Measurements from ENCODE around the gene UBR7. TPM values are rescaled to one million over a fixed set of nuclear protein-coding genes. Genes with fewer than 3 reads are reported as not detected.
A peak's percentile ranks its signal among the peaks of the same experiment; 100 is the strongest.
"Not testable (repeated sequence)": the region's sequence is repeated elsewhere in the genome, so short reads cannot be mapped to it uniquely, and the experiment has no call there.

Gene UBR7
- polyA plus RNA-seq, 2 donors = 7.8 to 11.7 TPM

- Histone ChIP-seq H3K9me3 (ENCODE audit: control insufficient read depth in 2 of 2, insufficient read depth in 1 of 2, low read depth in 1 of 2, low read length in 1 of 2) (no peaks in the 10 kb centered on the region), H3K4me3 (ENCODE audit: low read depth in 1 of 2, low read length in 2 of 2) (no peak overlapping the region), H3K27me3 (ENCODE audit: control insufficient read depth in 1 of 2, insufficient read depth in 2 of 2, low read length in 2 of 2) (no peaks in the 10 kb centered on the region), H3K36me3 (ENCODE audit: control insufficient read depth in 2 of 2, insufficient read depth in 2 of 2, low read length in 1 of 2) (peaks cover 4 to 16% of the 10 kb centered on the region in 2 donors), H3K4me1 (ENCODE audit: control insufficient read depth in 2 of 2, insufficient read depth in 2 of 2, low read length in 1 of 2) (no peaks in the 10 kb centered on the region), H3K27ac (ENCODE audit: low read depth in 2 of 2, low read length in 1 of 2) (no peak overlapping the region)
- WGBS, 2 donors = 50 to 55% methylated on average over 3 of the region's 3 CpGs
Measured at GRCh38 chr14:93219103-93219726, 12.2 kb downstream of the UBR7 start.

DNA sequence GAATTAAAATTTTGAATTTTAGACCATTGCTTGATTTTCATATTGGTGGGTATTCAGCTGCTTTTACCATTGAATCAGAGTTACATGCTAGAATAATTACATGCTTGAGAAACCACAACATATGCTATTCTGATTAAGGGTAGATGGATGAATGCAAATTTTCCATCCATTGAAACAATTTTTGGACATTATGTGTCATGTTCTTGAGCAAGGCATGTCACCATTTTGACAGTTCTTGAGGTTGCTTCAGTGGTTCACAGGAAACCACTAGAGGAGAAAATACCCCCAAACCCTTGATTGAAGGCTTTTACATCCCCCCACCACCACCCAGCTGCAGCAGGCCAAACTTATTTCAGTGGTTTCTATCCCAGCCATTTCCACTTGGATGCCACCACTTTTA, 13.5 kb downstream of the UBR7 start:
- no peaks in the 10 kb centered on the region for H3K9me3 ChIP-seq (ENCODE audit: control insufficient read depth in 2 of 2, insufficient read depth in 1 of 2, low read depth in 1 of 2, low read length in 1 of 2)
- no peaks in the 10 kb centered on the region for H3K27me3 ChIP-seq (ENCODE audit: control insufficient read depth in 1 of 2, insufficient read depth in 2 of 2, low read length in 2 of 2)
- H3K4me3 ChIP-seq (ENCODE audit: low read depth in 1 of 2, low read length in 2 of 2) = no peak overlapping the region
- no peaks in the 10 kb centered on the region for H3K4me1 ChIP-seq (ENCODE audit: control insufficient read depth in 2 of 2, insufficient read depth in 2 of 2, low read length in 1 of 2)
- H3K27ac ChIP-seq (ENCODE audit: low read depth in 2 of 2, low read length in 1 of 2) = no peak overlapping the region
- H3K36me3 ChIP-seq (ENCODE audit: control insufficient read depth in 2 of 2, insufficient read depth in 2 of 2, low read length in 1 of 2) = peaks cover 4 to 16% of the 10 kb centered on the region in 2 donors

DNA sequence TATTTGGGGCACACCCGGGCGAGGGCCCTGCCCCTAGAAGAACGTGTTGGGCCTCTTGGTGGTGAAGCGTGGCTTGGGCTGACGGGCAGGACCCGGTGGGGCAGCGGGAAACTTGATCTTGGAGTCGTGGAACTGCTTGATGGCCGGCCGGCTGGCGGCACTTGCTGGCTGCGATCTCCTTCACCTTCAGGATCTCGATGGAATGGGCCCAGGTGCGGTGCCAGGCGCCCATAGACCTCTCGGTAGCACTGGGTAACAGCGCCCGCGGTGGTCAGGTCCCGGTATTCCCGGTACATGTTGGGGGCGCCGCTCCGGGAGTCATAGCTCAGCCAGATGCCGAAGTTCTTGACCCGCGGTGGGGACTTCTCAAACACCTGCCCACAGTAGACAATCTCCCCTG, 16.5 kb downstream of the UBR7 start:
- no peak overlapping the region for H3K27ac ChIP-seq (ENCODE audit: low read depth in 2 of 2, low read length in 1 of 2)
- no peaks in the 10 kb centered on the region for H3K27me3 ChIP-seq (ENCODE audit: control insufficient read depth in 1 of 2, insufficient read depth in 2 of 2, low read length in 2 of 2)
- H3K9me3 ChIP-seq (ENCODE audit: control insufficient read depth in 2 of 2, insufficient read depth in 1 of 2, low read depth in 1 of 2, low read length in 1 of 2) = no peaks in the 10 kb centered on the region
- no peak overlapping the region for H3K4me3 ChIP-seq (ENCODE audit: low read depth in 1 of 2, low read length in 2 of 2)
- no peaks in the 10 kb centered on the region for H3K4me1 ChIP-seq (ENCODE audit: control insufficient read depth in 2 of 2, insufficient read depth in 2 of 2, low read length in 1 of 2)
- WGBS, 2 donors = 98% methylated on average over 27 of the region's 27 CpGs
- peaks cover 6 to 11% of the 10 kb centered on the region in 2 donors for H3K36me3 ChIP-seq (ENCODE audit: control insufficient read depth in 2 of 2, insufficient read depth in 2 of 2, low read length in 1 of 2)

DNA sequence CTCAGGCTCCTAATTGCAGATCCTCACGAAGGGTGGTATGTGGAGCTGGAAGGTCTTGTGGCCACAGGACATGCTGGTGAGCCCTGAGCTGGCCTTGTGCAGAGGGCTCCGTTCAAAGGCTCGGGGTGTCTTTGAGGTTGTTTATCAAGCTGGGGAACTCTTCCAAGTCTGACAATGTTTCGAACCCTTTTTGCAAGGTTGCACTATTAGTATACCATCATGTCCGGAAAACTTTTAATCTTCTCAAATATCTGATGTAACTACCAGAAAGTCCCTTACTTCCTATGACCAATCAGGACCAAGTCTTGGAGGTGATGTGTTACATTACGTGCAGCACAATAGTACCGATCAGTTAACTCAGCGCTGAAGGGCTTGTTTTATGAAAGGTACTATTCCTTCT, 21.5 kb downstream of the UBR7 start:
- peaks cover 5 to 7% of the 10 kb centered on the region in 2 donors for H3K36me3 ChIP-seq (ENCODE audit: control insufficient read depth in 2 of 2, insufficient read depth in 2 of 2, low read length in 1 of 2)
- peaks cover 0 to 6% of the 10 kb centered on the region in 2 donors for H3K4me1 ChIP-seq (ENCODE audit: control insufficient read depth in 2 of 2, insufficient read depth in 2 of 2, low read length in 1 of 2)
- H3K4me3 ChIP-seq (ENCODE audit: low read depth in 1 of 2, low read length in 2 of 2) = no peak overlapping the region
- H3K27me3 ChIP-seq (ENCODE audit: control insufficient read depth in 1 of 2, insufficient read depth in 2 of 2, low read length in 2 of 2) = no peaks in the 10 kb centered on the region
- WGBS, 2 donors = 93 to 97% methylated on average over 8 of the region's 8 CpGs
- H3K9me3 ChIP-seq (ENCODE audit: control insufficient read depth in 2 of 2, insufficient read depth in 1 of 2, low read depth in 1 of 2, low read length in 1 of 2) = peaks cover 0 to 4% of the 10 kb centered on the region in 2 donors
- H3K27ac ChIP-seq (ENCODE audit: low read depth in 2 of 2, low read length in 1 of 2) = no peak overlapping the region

GRCh38 chr14:93230539-93230938, 23.5 kb downstream of the UBR7 start:
- 92 to 93% methylated on average over 16 of the region's 16 CpGs for WGBS, 2 donors
- no peak overlapping the region for H3K27ac ChIP-seq (ENCODE audit: low read depth in 2 of 2, low read length in 1 of 2)
- peaks cover 5% of the 10 kb centered on the region in 2 donors for H3K36me3 ChIP-seq (ENCODE audit: control insufficient read depth in 2 of 2, insufficient read depth in 2 of 2, low read length in 1 of 2)
- H3K27me3 ChIP-seq (ENCODE audit: control insufficient read depth in 1 of 2, insufficient read depth in 2 of 2, low read length in 2 of 2) = no peaks in the 10 kb centered on the region
- H3K4me3 ChIP-seq (ENCODE audit: low read depth in 1 of 2, low read length in 2 of 2) = no peak overlapping the region
- peaks cover 0 to 6% of the 10 kb centered on the region in 2 donors for H3K4me1 ChIP-seq (ENCODE audit: control insufficient read depth in 2 of 2, insufficient read depth in 2 of 2, low read length in 1 of 2)
- H3K9me3 ChIP-seq (ENCODE audit: control insufficient read depth in 2 of 2, insufficient read depth in 1 of 2, low read depth in 1 of 2, low read length in 1 of 2) = peaks cover 0 to 4% of the 10 kb centered on the region in 2 donors

DNA sequence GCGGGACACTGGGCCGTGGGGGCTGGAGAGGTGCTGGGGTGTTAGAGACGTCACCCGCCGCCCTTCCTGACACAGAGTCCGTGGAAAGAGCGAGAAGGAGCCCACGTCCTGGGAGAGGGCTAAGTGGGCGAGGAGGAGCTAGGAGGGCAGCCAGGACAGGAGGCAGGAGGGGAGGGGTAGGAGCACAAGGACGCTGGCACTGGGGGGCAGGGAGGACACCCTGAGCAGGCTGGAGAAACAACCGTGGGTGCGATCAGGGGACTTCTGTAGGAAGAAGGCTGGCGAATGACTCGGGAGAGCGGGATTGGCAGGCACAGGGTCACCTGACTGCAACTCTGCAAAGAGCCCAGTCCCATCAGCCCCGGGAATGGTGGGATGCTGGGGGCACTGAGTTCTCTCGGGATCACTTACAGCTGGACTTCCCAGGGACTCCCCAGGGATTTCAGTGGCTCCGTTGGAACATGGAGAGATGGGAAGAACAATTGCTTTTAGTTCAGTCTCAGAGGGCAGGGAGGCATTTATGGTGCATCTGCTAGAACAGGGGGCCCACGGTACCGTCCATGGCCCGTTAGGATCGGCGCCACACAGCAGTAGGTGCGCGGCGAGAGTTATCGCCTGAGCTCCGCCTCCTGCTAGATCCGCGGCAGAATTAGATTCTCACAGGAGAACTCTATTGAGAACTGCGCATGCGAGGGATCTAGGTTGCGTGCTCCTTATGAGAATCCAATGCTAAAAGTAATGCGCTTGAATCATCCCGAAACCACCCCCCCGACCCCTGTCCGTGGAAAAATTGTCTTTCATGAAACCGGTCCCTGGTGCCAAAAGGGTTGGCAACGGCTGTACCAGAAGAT, 24.3 kb downstream of the UBR7 start:
- Histone ChIP-seq H3K36me3 (ENCODE audit: control insufficient read depth in 2 of 2, insufficient read depth in 2 of 2, low read length in 1 of 2) (peaks cover 5% of the 10 kb centered on the region in 2 donors), H3K4me1 (ENCODE audit: control insufficient read depth in 2 of 2, insufficient read depth in 2 of 2, low read length in 1 of 2) (peaks cover 0 to 6% of the 10 kb centered on the region in 2 donors), H3K9me3 (ENCODE audit: control insufficient read depth in 2 of 2, insufficient read depth in 1 of 2, low read depth in 1 of 2, low read length in 1 of 2) (peaks cover 0 to 4% of the 10 kb centered on the region in 2 donors), H3K27me3 (ENCODE audit: control insufficient read depth in 1 of 2, insufficient read depth in 2 of 2, low read length in 2 of 2) (no peaks in the 10 kb centered on the region), H3K4me3 (ENCODE audit: low read depth in 1 of 2, low read length in 2 of 2) (peak overlapping the region; percentile 8 to 22), H3K27ac (ENCODE audit: low read depth in 2 of 2, low read length in 1 of 2) (no peak overlapping the region)
- WGBS, 2 donors = 28 to 38% methylated on average over 38 to 39 of the region's 39 CpGs

DNA sequence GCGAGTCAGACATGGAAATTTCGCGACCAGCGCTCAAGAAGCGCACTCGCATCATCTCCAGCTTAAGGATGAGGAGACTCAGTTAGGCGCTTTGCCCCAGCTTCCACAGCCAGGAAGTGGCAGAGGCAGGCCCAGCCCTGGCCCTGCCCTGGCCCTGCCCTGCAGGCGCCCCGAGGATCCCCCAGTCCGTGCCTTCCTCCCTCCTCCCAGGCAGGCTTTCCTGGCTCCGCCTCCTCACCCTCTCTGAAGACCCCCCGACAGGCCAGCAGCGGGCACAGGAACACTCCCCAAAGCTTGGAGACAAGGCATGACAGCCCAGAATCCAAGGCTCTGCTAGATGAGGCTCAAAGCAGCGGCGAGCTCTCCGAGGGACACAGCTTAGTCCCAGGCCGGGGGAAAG, 25.1 kb downstream of the UBR7 start:
- WGBS, 2 donors = 61 to 69% methylated on average over 16 to 17 of the region's 17 CpGs
- H3K27me3 ChIP-seq (ENCODE audit: control insufficient read depth in 1 of 2, insufficient read depth in 2 of 2, low read length in 2 of 2) = no peaks in the 10 kb centered on the region
- H3K4me3 ChIP-seq (ENCODE audit: low read depth in 1 of 2, low read length in 2 of 2) = no peak overlapping the region
- peaks cover 0 to 4% of the 10 kb centered on the region in 2 donors for H3K9me3 ChIP-seq (ENCODE audit: control insufficient read depth in 2 of 2, insufficient read depth in 1 of 2, low read depth in 1 of 2, low read length in 1 of 2)
- H3K27ac ChIP-seq (ENCODE audit: low read depth in 2 of 2, low read length in 1 of 2) = no peak overlapping the region
- H3K36me3 ChIP-seq (ENCODE audit: control insufficient read depth in 2 of 2, insufficient read depth in 2 of 2, low read length in 1 of 2) = peaks cover 2 to 5% of the 10 kb centered on the region in 2 donors
- peaks cover 0 to 6% of the 10 kb centered on the region in 2 donors for H3K4me1 ChIP-seq (ENCODE audit: control insufficient read depth in 2 of 2, insufficient read depth in 2 of 2, low read length in 1 of 2)

DNA sequence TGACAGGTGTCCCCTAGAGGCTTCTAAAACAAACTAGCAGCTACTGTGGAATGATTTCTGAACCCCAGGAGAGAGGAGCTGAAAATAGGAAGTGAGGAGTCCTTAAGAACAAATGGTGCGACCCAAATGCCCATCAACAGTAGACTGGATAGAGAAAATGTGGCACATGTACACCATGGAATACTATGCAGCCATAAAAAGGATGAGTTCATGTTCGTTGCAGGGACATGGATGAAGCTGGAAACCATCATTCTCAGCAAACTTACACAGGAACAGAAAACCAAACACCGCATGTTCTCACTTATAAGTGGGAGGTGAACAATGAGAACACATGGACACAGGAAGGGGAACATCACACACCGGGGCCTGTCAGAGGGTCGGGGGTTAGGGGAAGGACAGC, 26.0 kb downstream of the UBR7 start:
- H3K4me1 ChIP-seq (ENCODE audit: control insufficient read depth in 2 of 2, insufficient read depth in 2 of 2, low read length in 1 of 2); H3K36me3 ChIP-seq (ENCODE audit: control insufficient read depth in 2 of 2, insufficient read depth in 2 of 2, low read length in 1 of 2); H3K27me3 ChIP-seq (ENCODE audit: control insufficient read depth in 1 of 2, insufficient read depth in 2 of 2, low read length in 2 of 2); H3K4me3 ChIP-seq (ENCODE audit: low read depth in 1 of 2, low read length in 2 of 2); H3K27ac ChIP-seq (ENCODE audit: low read depth in 2 of 2, low read length in 1 of 2); H3K9me3 ChIP-seq (ENCODE audit: control insufficient read depth in 2 of 2, insufficient read depth in 1 of 2, low read depth in 1 of 2, low read length in 1 of 2): not testable (repeated sequence)
- 93 to 94% methylated on average over 5 of the region's 5 CpGs for WGBS, 2 donors

- Histone ChIP-seq H3K27me3 (ENCODE audit: control insufficient read depth in 1 of 2, insufficient read depth in 2 of 2, low read length in 2 of 2) (no peaks in the 10 kb centered on the region), H3K4me1 (ENCODE audit: control insufficient read depth in 2 of 2, insufficient read depth in 2 of 2, low read length in 1 of 2) (peaks cover 0 to 6% of the 10 kb centered on the region in 2 donors), H3K27ac (ENCODE audit: low read depth in 2 of 2, low read length in 1 of 2) (no peak overlapping the region), H3K4me3 (ENCODE audit: low read depth in 1 of 2, low read length in 2 of 2) (no peak overlapping the region), H3K9me3 (ENCODE audit: control insufficient read depth in 2 of 2, insufficient read depth in 1 of 2, low read depth in 1 of 2, low read length in 1 of 2) (peaks cover 0 to under 1% of the 10 kb centered on the region in 2 donors), H3K36me3 (ENCODE audit: control insufficient read depth in 2 of 2, insufficient read depth in 2 of 2, low read length in 1 of 2) (no peaks in the 10 kb centered on the region)
- 44 to 54% methylated on average over 10 of the region's 10 CpGs for WGBS, 2 donors
Measured at GRCh38 chr14:93234798-93235197, 27.7 kb downstream of the UBR7 start.

Measured in esophagus (tissue), 2 donors.